ENCODE measurements around the gene ZNF331.
"Not testable (repeated sequence)": the region's sequence is repeated elsewhere in the genome, so short reads cannot be mapped to it uniquely, and the experiment has no call there.

The ZNF331 gene

GRCh38 chr19:53537521-53538377, at the start of gene ZNF331:
Gene ZNF331, plus strand, starts transcription at chr19:53538145. Its CDS starts 31,232 bp downstream, at chr19:53569377.
- DNase-seq = no peak

- DNase-seq = no peak
These were observed 45.8 kb upstream of the ZNF331 start for GRCh38 chr19:53492153-53492552.

- DNase-seq = not testable (repeated sequence)
These were observed 40.5 kb upstream of the ZNF331 start for GRCh38 chr19:53497311-53498023.

- DNase-seq = not testable (repeated sequence)
These were observed 39.9 kb upstream of the ZNF331 start for GRCh38 chr19:53498024-53498395.

GRCh38 chr19:53503151-53503550, 34.8 kb upstream of the ZNF331 start:
- DNase-seq = not testable (repeated sequence)

- not testable (repeated sequence) for DNase-seq
These were observed 34.1 kb upstream of the ZNF331 start for GRCh38 chr19:53503671-53504364.

GRCh38 chr19:53504365-53504703, 33.6 kb upstream of the ZNF331 start:
- not testable (repeated sequence) for DNase-seq

- no peak for DNase-seq
These were observed 33.1 kb upstream of the ZNF331 start for GRCh38 chr19:53504885-53505284.

GRCh38 chr19:53506728-53507127, 31.2 kb upstream of the ZNF331 start:
- no peak for DNase-seq

- no peak for DNase-seq
These were observed 30.2 kb upstream of the ZNF331 start for GRCh38 chr19:53507523-53508442.

GRCh38 chr19:53509443-53509842, 28.5 kb upstream of the ZNF331 start:
- no peak for DNase-seq

GRCh38 chr19:53509845-53510244, 28.1 kb upstream of the ZNF331 start:
- no peak for DNase-seq

- no peak for DNase-seq
These were observed 26.6 kb upstream of the ZNF331 start for GRCh38 chr19:53511357-53511756.

- no peak for DNase-seq
These were observed 26.0 kb upstream of the ZNF331 start for GRCh38 chr19:53511933-53512374.

GRCh38 chr19:53515047-53515446, 22.9 kb upstream of the ZNF331 start:
- DNase-seq = not testable (repeated sequence)

GRCh38 chr19:53517114-53517741, 20.7 kb upstream of the ZNF331 start:
- no peak for DNase-seq

- no peak for DNase-seq
These were observed 19.8 kb upstream of the ZNF331 start for GRCh38 chr19:53518121-53518520.

GRCh38 chr19:53518716-53519115, 19.2 kb upstream of the ZNF331 start:
- DNase-seq = no peak

- no peak for DNase-seq
These were observed 18.5 kb upstream of the ZNF331 start for GRCh38 chr19:53519446-53519845.

- DNase-seq = no peak
These were observed 17.8 kb upstream of the ZNF331 start for GRCh38 chr19:53520163-53520546.

GRCh38 chr19:53520547-53521372, 17.2 kb upstream of the ZNF331 start:
- DNase-seq = no peak
